ENCODE measurements around the gene ZBED5.

The ZBED5 gene

DNA sequence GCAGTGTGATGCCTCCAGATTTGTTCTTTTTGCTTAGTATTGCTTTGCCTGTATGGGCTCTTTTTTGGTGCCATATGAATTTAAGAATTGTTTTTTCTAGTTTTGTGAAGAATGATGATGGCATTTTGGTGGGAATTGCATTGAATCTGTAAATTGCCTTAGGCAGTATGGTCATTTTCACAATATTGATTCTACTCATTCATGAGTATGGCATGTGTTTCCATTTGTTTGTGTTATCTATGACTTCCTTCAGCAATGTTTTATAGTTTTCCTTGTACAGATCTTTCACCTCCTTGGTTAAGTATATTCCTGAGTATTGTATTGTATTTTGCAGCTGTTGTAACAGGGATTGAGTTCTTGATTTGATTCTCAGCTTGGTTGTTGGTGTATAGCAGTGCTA, 18.3 kb upstream of the ZBED5 start:
- no peak overlapping the region for H3K27ac ChIP-seq

DNA sequence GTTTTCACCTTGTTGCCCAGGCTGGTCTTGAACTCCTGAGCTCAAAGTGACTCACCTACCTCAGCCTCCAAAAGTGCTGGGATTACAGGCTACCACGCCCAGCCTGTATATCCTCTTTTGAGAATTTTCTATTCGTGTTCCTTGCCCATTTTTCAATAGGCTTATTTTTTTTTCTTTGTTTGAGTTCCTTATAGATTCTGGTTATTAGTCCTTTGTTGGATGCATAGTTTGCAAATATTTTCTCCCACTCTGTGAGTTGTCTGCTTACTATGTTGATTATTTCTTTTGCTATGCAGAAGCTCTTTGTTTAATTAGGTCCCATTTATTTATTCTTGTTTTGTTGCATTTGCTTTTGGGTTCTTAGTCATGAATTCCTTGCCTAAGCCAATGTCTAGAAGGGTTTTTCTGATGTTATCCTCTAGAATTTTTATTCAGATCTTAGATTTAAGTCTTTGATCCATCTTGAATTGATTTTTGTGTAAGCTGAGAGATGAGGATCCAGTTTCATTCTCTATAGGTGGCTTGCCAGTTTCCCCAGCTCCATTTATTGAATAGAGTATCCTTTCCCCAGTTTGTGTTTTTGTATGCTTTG, 17.7 kb upstream of the ZBED5 start:
- H3K27ac ChIP-seq: no peak overlapping the region

More for the DNA sequence above, 18.3 kb upstream of the ZBED5 start:
- TF ChIP-seq ZFX (IDR thresholded peaks at IDR 0.05): no peak
- TF ChIP-seq, protein P1, sequence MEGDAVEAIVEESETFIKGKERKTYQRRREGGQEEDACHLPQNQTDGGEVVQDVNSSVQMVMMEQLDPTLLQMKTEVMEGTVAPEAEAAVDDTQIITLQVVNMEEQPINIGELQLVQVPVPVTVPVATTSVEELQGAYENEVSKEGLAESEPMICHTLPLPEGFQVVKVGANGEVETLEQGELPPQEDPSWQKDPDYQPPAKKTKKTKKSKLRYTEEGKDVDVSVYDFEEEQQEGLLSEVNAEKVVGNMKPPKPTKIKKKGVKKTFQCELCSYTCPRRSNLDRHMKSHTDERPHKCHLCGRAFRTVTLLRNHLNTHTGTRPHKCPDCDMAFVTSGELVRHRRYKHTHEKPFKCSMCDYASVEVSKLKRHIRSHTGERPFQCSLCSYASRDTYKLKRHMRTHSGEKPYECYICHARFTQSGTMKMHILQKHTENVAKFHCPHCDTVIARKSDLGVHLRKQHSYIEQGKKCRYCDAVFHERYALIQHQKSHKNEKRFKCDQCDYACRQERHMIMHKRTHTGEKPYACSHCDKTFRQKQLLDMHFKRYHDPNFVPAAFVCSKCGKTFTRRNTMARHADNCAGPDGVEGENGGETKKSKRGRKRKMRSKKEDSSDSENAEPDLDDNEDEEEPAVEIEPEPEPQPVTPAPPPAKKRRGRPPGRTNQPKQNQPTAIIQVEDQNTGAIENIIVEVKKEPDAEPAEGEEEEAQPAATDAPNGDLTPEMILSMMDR (conservative IDR thresholded peaks at IDR 0.05): no peak

DNA sequence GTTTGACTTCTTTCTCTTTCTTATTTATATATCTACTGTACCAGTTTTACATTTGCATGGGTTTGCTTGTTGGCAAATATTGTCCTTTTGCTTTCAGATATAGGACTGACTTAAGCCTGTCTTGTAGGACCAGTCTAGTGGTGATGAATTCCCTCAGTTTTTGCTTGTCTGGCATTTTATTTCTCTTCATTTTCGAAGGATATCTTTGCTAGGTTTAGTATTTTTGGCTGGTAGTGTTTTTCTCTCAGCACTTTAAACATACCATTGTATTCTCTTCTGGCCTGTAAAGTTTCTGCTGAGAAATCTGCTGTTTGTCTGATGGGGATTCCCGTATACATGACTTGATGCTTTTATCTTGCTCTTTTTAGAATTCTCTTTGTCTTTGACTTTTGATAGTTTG, 14.2 kb upstream of the ZBED5 start:
- no peak overlapping the region for H3K27ac ChIP-seq
- TF ChIP-seq ZFX (IDR thresholded peaks at IDR 0.05): no peak
- TF ChIP-seq, protein P1 (conservative IDR thresholded peaks at IDR 0.05): no peak

More for the DNA sequence above, 17.7 kb upstream of the ZBED5 start:
- TF ChIP-seq, protein P1 (conservative IDR thresholded peaks at IDR 0.05): no peak
- TF ChIP-seq ZFX (IDR thresholded peaks at IDR 0.05): no peak

DNA sequence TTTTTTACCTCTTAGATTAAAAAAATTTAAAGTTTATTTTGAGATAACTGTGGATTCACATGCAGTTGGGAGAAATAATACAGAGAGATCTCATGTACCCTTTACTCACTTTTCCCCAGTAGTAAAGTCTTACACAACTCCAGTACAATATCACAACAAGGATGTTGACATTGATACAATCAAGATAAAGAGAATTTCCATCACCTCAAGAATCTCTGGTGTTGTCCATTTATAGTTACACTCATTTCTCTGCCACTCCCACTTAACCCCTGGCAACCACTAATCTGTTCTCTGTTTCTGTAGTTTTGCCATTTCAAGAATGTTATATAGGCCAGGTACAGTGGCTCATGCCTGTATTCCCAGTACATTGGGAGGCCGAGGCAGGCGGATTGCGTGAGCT, 10.5 kb upstream of the ZBED5 start:
- no peak for TF ChIP-seq ZFX (IDR thresholded peaks at IDR 0.05)
- TF ChIP-seq, protein P1 (conservative IDR thresholded peaks at IDR 0.05): no peak
- H3K27ac ChIP-seq: no peak overlapping the region

DNA sequence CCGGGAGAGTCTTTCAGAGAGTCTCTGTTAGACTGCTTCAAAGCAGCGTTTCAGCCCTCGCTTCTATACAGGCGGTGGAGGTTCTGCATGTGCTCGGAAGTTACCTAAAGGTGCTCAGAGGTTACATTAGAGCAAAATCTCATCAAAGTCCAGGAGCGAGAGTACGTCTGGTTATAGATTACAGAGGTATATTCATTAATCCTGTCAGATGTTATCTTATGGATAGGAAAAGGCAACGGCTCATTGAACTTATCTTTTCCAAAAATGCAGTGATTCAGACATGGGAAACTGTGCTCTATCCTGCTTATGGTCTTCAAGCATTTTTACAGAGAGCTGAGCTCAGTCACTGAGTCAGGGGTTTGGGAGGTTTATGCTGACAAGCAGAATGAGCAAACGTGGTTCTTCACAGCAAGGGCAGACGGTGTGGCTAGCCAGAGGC, 9.1 kb upstream of the ZBED5 start:
- TF ChIP-seq, protein P1 (conservative IDR thresholded peaks at IDR 0.05): no peak
- TF ChIP-seq ZFX (IDR thresholded peaks at IDR 0.05): no peak
- H3K27ac ChIP-seq: no peak overlapping the region

DNA sequence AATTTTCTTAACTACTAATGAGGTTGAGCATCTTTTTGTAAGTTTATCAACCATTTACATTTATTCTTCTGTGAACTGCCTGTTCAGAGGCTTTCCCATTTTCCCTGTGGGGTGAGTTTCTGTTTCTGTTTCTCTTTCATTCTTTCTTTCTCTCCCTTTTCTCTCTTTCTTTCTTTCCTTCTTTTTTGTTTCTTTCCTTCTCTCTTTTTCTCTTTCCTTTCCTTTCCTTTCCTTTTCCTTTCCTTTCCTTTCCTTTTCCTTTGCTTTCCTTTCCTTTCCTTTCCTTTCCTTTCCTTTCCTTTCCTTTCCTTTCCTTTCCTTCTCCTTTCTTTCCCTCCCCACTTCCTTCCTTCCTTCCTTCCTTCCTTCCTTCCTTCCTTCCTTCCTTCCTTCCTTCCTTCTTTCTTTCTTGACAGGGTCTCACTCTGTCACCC, 8.0 kb upstream of the ZBED5 start:
- H3K27ac ChIP-seq: no peak overlapping the region
- TF ChIP-seq, protein P1 (conservative IDR thresholded peaks at IDR 0.05): no peak
- TF ChIP-seq ZFX (IDR thresholded peaks at IDR 0.05): no peak

DNA sequence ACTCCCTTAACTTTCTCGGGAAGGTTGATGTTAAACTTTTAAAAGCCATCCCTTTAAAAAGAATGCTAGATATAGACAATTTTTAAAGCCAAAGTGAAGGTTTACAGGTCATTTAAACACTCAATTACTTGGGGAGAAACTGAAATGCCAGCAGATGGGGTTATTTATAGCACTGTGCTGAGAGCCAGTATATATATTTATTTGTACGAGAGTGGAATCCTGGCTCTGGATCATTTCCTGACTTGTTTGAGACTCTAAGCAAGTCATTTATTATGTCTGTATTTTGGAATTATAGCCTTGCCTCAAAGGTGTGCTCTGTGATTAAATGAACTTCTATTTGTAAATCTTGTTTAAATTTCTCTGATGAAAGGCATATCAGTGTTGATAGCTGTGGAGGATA, 6.8 kb upstream of the ZBED5 start:
- TF ChIP-seq, protein P1 (conservative IDR thresholded peaks at IDR 0.05): no peak
- no peak for TF ChIP-seq ZFX (IDR thresholded peaks at IDR 0.05)
- H3K27ac ChIP-seq: no peak overlapping the region

All from C4-2B (cell line).